A673 (cell line): Measurements from ENCODE around the gene MTERF2.

ENCODE experiments used
- EZH2 ChIP-seq: fragments of 200-600 bp; sonication (generic); IDR thresholded peaks from 2 replicates; pipeline ENCODE4 v1.6.1; 2017; ENCODE audit warnings: borderline replicate concordance, low read depth, mild to moderate bottlenecking, mixed read lengths, antibody characterized with exemption, low read length; ENCODE audit not compliant: poor library complexity, severe bottlenecking
- TF ChIP-seq, protein P1 (sequence below): fragments of 300-800, 200-600 bp; sonication (generic); conservative IDR thresholded peaks from 2 replicates; pipeline ENCODE4 v1.5.1; 2017; ENCODE audit warnings: low read depth, mild to moderate bottlenecking, antibody characterized with exemption, low read length, moderate library complexity, mixed read lengths

DNA sequence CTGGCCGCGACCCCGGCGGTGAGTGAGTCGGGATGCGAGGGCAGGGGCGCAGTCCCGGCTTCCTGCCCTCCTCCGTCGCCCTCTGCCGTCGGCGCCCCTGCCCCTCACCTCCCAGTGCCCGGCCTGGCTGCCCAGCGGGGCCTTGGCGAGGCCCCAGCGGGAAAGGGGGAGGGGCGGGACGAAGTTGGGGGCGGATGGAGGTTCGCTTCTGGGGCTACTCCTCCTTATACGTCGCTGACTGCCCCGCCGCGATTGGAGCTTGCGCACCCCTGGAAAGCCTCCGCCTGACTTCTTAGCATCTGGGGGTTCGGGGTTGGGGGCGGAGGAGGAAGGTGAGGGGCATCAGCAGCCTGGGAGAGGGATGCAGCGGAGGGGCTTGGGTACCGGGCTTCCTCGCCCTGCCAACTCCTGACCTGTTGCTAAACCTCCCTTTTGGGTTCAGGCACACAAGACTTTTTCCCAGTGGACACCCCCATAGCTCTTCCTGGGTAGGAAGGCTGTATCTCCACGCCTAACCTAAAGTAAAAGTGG is 30.8 kb downstream of the MTERF2 start:
- TF ChIP-seq, protein P1, sequence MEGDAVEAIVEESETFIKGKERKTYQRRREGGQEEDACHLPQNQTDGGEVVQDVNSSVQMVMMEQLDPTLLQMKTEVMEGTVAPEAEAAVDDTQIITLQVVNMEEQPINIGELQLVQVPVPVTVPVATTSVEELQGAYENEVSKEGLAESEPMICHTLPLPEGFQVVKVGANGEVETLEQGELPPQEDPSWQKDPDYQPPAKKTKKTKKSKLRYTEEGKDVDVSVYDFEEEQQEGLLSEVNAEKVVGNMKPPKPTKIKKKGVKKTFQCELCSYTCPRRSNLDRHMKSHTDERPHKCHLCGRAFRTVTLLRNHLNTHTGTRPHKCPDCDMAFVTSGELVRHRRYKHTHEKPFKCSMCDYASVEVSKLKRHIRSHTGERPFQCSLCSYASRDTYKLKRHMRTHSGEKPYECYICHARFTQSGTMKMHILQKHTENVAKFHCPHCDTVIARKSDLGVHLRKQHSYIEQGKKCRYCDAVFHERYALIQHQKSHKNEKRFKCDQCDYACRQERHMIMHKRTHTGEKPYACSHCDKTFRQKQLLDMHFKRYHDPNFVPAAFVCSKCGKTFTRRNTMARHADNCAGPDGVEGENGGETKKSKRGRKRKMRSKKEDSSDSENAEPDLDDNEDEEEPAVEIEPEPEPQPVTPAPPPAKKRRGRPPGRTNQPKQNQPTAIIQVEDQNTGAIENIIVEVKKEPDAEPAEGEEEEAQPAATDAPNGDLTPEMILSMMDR, result no peak
- TF ChIP-seq EZH2, result no peak
